Thoracic aorta (tissue), 2 donors: ENCODE data around the gene AQP6. TPM values are rescaled to one million over a fixed set of nuclear protein-coding genes. Genes with fewer than 3 reads are reported as not detected.

Source experiments
- ATAC-seq: fragments of 150-250 bp; one replicate; pipeline ENCODE4 v1.8.0; 2017; ENCODE audit warnings: low read depth; ENCODE audit not compliant: insufficient number of reproducible peaks, low FRiP score
- DNase-seq: peaks from one replicate; pipeline ENCODE4 v3.0.0-alpha.2; 2020; ENCODE audit warnings: low spot score
- H3K27ac ChIP-seq, 2 donors: fragments of 200-600 bp; sonication (generic); 1 replicate in 1 of 2; 2 replicates in 1 of 2; pipeline ENCODE4 v1.5.1; 2016; ENCODE audit warnings: mild to moderate bottlenecking in 2 of 2, moderate library complexity in 2 of 2
- H3K27me3 ChIP-seq: fragments of 200-600 bp; sonication (generic); replicated peaks from 2 replicates; pipeline ENCODE4 v1.6.0; 2016; ENCODE audit warnings: mild to moderate bottlenecking; ENCODE audit not compliant: insufficient read depth
- H3K36me3 ChIP-seq: fragments of 200-600 bp; sonication (generic); one replicate; pipeline ENCODE4 v1.5.1; 2016
- H3K4me1 ChIP-seq, 2 donors: fragments of 200-600 bp; sonication (generic); 1 replicate in 1 of 2; 2 replicates in 1 of 2; pipeline versions ENCODE4 v1.5.1 to v1.6.0; 2016; ENCODE audit warnings: low read depth in 2 of 2, mild to moderate bottlenecking in 1 of 2; ENCODE audit not compliant: control insufficient read depth in 1 of 2
- H3K4me3 ChIP-seq: fragments of 200-600 bp; sonication (generic); 2 replicates; pipeline ENCODE4 v1.5.1; 2016; ENCODE audit warnings: mild to moderate bottlenecking
- H3K9me3 ChIP-seq: fragments of 200-600 bp; sonication (generic); 2 replicates; pipeline ENCODE4 v1.5.1; 2016
- CTCF ChIP-seq: fragments of 200-600 bp; sonication (generic); IDR thresholded peaks from one replicate; pipeline ENCODE4 v1.5.1; 2019; ENCODE audit warnings: antibody characterized with exemption
- total RNA-seq, 2 donors: library from RNA; depleted of rRNA; stranded (reverse); fragments of >200 nt; gene quantifications; one replicate each; pipeline versions ENCODE4 v1.1.0 to v1.2.3, GENCODE V29; 2016

Gene AQP6
- total RNA-seq, 2 donors from 2014 or later, result not detected

- H3K27ac ChIP-seq, result peak overlapping the region in 1 of 2 donors; percentile 19
- no peaks in the 10 kb centered on the region for H3K9me3 ChIP-seq
- peak overlapping the region; percentile 32 for H3K4me3 ChIP-seq
- TF ChIP-seq CTCF, result no peak
- peak; percentile 50 for DNase-seq
- H3K27me3 ChIP-seq, result no peaks in the 10 kb centered on the region
- ATAC-seq, result peak; percentile 80
- peaks cover 0 to 10% of the 10 kb centered on the region in 2 donors for H3K4me1 ChIP-seq
- H3K36me3 ChIP-seq, result no peaks in the 10 kb centered on the region
Observed at GRCh38 chr12:50016501-50017475, 44.0 kb downstream of the AQP6 start.

GRCh38 chr12:50017641-50018040 lies 44.9 kb downstream of the AQP6 start:
- TF ChIP-seq CTCF, result no peak
- no peaks in the 10 kb centered on the region for H3K27me3 ChIP-seq
- H3K36me3 ChIP-seq, result no peaks in the 10 kb centered on the region
- DNase-seq (no peak), ATAC-seq (no peak)
- no peak overlapping the region for H3K4me3 ChIP-seq
- H3K9me3 ChIP-seq, result no peaks in the 10 kb centered on the region
- H3K27ac ChIP-seq, result no peak overlapping the region
- peaks cover 0 to 10% of the 10 kb centered on the region in 2 donors for H3K4me1 ChIP-seq

GRCh38 chr12:50018154-50018553 lies 45.4 kb downstream of the AQP6 start:
- no peak overlapping the region for H3K27ac ChIP-seq
- no peak for TF ChIP-seq CTCF
- H3K36me3 ChIP-seq, result no peaks in the 10 kb centered on the region
- H3K4me1 ChIP-seq, result peaks cover 0 to 10% of the 10 kb centered on the region in 2 donors
- H3K9me3 ChIP-seq, result no peaks in the 10 kb centered on the region
- ATAC-seq, result no peak
- DNase-seq, result no peak
- no peaks in the 10 kb centered on the region for H3K27me3 ChIP-seq
- no peak overlapping the region for H3K4me3 ChIP-seq

GRCh38 chr12:50018968-50019367 lies 46.2 kb downstream of the AQP6 start:
- Histone ChIP-seq H3K4me1 (peaks cover 0 to 10% of the 10 kb centered on the region in 2 donors), H3K36me3 (no peaks in the 10 kb centered on the region), H3K4me3 (no peak overlapping the region), H3K27ac (no peak overlapping the region), H3K9me3 (no peaks in the 10 kb centered on the region), H3K27me3 (no peaks in the 10 kb centered on the region)
- no peak for TF ChIP-seq CTCF
- ATAC-seq (no peak), DNase-seq (no peak)

GRCh38 chr12:50019524-50019923 lies 46.8 kb downstream of the AQP6 start:
- DNase-seq, result no peak
- TF ChIP-seq CTCF, result no peak
- no peaks in the 10 kb centered on the region for H3K27me3 ChIP-seq
- H3K4me3 ChIP-seq, result no peak overlapping the region
- no peak for ATAC-seq
- peaks cover 1 to 14% of the 10 kb centered on the region in 2 donors for H3K4me1 ChIP-seq
- H3K36me3 ChIP-seq, result no peaks in the 10 kb centered on the region
- H3K9me3 ChIP-seq, result no peaks in the 10 kb centered on the region
- H3K27ac ChIP-seq, result no peak overlapping the region
